ENCODE measurements around the gene ATP9A.

Gene ATP9A

DNA sequence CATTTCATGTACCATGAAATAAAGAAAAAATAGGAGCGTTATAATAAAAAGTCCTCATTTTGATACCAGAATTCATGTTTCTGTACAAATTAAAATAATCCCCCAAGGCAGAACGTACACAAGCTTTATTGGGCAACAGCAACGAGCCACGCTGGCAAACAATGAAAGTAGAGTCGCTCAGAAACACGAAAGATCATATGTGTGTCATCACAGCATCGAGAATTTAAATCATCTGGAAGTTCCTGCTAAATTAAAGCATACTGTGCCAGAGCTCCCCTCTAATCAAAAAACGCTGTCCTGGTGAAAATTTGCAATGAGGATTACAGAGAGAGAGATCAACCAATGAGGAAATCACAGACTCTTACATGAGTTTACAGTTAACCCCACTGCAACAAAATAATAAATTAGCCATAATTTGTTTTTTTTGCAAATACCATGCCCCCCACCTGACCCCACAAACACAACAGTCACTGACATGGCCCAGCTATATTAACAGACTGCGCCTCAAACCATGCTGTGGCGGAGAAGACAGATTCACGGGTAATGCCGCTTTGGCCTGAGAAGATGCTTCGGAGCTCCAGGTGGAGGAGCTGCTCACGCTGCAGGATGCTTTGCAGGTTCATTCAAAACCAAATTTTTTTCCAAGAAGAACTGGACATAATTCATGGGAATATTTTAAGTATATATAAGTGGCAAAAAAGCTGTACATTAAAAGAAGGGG lies 171.4 kb downstream of the ATP9A start:
- DNase-seq (ENCODE audit: low read depth) = no peak

DNA sequence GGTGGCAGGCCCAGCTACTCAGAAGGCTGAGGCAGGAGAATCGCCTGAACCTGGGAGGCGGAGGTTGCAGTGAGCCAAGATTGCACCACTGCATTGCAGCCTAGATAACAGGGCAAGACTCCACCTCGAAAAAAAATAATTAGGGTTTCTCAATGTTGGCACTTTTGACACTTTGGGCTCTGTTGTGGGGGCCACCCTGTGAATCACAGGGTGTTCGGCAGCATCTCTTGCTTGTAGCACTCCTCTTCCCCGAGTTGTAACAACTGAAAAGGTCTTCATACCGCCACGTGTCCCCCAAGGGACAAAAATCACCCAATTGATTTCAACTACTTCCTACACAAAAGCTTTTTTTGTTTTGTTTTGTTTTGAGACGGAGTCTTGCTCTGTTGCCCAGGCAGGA lies 172.4 kb downstream of the ATP9A start:
- DNase-seq (ENCODE audit: low read depth) = no peak

- DNase-seq (ENCODE audit: low read depth) = peak; percentile 88
Observed at GRCh38 chr20:51595058-51595532, 173.1 kb downstream of the ATP9A start.

DNA sequence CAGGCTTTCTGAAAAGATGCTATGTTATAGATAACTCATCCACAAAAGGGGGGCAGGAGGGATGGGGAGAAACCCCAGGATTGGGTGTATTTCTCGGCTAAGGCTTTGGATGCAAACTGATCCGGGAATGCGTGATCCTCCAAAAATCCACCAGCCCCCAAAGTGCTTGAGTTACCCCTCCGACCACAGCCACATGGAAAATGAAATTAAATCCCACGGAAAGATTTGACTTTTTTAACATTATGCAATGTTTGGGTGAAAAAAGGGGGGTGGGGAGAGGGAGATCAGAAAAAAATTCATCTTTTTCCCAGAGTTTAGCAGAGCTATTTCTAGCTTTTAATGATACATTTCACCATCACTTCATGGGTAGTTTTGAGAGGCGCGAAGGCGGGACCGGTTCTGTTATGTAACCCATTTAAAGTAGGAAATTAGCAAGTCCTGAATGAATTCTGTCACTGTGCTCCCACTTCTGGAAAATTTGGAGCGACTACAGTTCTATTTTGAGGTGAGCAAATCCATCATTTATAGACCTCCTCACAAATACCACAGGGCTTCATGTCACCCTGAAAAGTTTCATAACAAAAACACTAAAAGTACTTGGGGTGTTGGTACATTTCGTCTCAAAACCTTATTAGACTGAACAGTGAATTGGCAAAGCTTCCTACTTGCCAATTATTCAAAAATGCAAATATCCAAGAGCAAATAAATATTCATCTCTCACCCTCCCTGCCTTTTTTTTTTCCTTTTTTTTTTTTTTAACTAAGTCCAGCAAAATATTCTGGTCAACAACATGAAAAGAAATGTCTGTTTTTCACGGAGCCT lies 173.7 kb downstream of the ATP9A start:
- DNase-seq (ENCODE audit: low read depth) = no peak

DNA sequence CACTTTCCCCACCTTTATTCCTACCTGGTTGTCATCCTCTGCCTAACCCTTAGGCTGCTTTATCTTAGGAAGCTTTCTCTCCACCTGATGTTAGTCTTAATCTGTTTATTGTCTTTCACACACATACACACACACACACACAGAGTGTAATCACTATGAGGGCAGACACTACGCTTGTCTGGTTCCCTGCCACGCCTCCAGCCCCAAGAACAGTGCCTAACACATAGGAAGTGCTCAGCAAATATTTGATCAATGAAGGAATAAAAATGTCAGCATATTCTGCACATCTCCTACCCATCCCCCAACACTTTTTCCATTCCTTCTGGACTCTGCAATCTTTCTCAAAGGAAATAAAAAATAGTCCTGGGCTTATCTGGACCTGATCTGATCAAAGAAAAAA lies 174.6 kb downstream of the ATP9A start:
- DNase-seq (ENCODE audit: low read depth) = no peak

GRCh38 chr20:51592564-51592963 lies 175.6 kb downstream of the ATP9A start:
- no peak for DNase-seq (ENCODE audit: low read depth)

GRCh38 chr20:51591871-51592270 lies 176.3 kb downstream of the ATP9A start:
- no peak for DNase-seq (ENCODE audit: low read depth)

DNA sequence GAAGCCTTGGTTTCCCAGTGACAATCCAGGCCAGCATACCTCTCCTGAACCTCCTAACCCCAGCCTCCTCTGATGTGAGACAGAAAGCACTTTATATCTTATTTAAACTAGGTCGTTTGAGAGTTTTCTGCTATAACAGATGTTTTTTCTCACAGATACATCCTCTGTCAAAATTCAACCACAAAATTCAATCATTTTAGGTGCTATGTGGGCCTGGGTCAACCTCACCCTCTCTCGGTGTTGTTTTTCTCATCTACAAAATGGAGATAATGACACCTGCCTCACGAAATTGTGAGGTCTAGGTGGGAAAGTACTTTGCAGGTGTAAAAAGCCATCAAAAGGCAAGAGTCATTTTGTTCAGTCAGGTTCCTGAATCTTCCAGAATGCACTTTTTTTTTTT lies 179.4 kb downstream of the ATP9A start:
- DNase-seq (ENCODE audit: low read depth) = no peak

- DNase-seq (ENCODE audit: low read depth) = no peak
Observed at GRCh38 chr20:51587145-51587544, 181.0 kb downstream of the ATP9A start.

DNA sequence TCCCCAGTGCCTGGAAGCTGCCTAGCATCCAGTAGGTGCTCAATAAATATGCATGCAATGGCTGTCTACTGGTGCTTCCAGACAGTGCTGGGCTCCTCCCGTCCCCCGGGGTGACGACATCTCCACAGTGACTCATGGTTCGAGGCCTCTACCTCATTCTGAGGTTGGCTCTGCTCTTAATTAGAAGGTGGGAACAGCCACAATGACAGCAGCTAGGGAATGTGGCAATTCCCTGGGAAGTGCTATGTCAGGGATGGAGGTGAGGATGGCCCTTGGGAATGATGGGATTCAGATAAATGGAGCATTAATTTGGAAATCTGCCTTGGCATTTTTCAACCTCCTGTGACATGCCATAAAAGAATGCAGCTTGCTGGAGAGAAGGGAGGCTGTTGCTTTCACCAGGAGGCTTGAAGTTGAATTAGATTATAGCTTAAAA lies 182.2 kb downstream of the ATP9A start:
- peak; percentile 98 for DNase-seq (ENCODE audit: low read depth)

DNA sequence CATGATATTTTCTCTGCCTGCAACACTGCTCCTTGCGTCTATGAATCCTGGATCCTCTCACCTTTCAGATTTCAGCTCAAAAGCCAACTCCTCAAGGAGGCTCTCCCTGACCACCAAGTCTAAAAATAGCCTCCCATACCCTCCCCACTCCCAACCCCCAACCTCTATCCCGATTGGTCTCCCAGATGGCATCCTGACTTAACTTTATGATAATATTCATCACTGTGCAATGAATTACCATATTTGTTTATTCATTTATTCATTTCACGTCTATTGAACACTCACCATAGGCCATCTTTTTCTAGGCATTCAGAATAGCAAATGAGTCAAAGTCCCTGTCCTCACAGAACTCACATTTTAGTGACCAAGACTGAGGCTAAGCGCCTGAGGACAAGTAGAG lies 183.0 kb downstream of the ATP9A start:
- no peak for DNase-seq (ENCODE audit: low read depth)

DNA sequence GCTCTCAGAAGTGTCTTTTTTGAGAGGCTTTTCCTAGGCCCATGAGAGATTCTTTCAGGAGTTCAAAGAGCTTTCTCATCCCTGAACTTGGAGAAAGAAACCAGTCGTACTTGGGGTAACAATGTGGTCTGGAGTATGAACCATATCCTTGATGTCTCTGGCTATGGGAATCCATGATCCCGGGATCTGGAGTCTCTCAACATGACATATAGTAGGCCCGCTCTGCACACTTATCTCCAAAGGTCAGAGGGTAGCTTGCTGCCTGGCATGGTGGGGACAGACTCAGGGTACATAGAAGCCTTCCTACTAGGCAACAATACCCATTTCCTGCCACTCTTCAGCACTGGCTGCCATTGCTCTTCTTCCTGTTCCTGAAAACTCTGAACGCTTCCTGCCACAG lies 183.5 kb downstream of the ATP9A start:
- DNase-seq (ENCODE audit: low read depth) = no peak

DNA sequence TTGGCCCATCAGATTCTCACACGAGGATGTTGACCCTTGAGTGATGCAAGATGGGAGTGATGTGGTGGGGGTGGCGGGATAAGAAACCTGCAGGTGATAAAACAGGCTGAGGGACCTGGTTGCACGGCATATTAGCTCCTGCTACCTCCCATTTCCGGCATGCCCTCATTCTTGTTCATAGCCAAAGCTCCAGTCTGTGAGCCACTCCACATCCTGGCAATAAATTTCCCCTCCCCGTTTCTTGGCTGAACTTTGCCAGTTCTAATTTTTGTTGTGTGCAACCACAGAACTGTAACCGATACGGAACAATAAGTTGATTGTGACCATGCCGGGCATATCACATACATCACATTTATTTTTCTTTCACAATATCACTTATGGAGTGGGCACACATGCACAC lies 184.1 kb downstream of the ATP9A start:
- DNase-seq (ENCODE audit: low read depth) = no peak

DNA sequence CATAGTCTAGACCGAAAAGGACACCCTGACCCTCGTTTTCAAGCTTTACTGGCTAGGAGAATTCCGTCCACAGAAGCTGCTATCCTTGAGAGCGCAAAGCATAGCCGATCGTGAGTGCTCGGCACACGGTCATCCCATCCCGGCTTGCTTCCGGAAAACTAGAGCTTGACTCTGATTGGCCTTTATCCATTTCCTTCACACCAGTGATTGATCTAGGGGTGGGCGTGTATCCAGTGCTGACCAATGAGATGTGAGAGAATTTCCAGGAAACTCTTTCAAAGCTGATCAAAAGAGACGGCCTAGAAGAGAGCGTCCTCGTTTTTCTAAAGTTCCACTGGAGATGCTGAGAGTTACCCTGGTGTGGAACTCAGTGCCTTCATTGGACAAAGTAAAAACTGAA lies 184.7 kb downstream of the ATP9A start:
- no peak for DNase-seq (ENCODE audit: low read depth)

GRCh38 chr20:51583073-51583472 lies 185.1 kb downstream of the ATP9A start:
- DNase-seq (ENCODE audit: low read depth) = no peak

DNA sequence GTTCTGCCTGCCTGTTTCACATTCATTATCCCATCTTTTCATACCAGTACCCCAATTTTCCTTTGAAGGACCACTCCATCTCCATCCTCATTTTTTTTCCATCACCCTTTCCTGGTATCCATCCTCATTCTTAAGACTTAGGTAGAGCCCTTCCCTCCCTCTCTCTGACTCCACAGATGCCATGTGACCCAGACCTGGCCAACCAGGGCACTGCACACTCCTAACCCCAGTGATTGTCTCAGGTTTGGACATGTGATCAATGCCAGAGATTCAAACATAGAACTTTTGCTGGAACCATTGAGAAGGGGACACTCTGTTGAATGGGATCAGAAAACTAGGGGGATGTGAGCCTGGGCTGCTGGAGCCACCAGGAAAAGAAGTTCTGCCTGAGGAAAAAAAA lies 186.6 kb downstream of the ATP9A start:
- no peak for DNase-seq (ENCODE audit: low read depth)

DNA sequence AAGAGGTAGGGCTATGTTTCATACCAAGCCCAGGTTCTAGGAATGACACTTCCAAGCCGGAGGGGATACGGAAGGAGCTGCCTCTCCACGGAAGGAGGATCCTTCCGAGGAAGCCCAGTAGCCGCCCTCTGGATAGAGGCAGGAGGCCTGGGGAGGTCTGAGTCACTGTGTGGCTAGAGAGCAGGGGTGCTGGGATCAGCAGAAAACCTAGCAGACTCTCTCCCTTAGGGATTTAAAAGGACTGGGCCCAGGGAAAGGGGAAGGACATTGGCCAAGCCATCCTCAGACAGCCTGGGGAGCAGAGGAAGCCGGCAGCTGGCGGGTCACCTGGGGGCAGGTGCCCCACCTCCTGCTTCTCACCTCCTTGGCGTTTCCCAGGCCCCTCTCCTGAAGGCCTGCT lies 189.1 kb downstream of the ATP9A start:
- DNase-seq (ENCODE audit: low read depth) = peak; percentile 88

- no peak for DNase-seq (ENCODE audit: low read depth)
Observed at GRCh38 chr20:51578145-51578459, 190.1 kb downstream of the ATP9A start.

- no peak for DNase-seq (ENCODE audit: low read depth)
Observed at GRCh38 chr20:51577432-51578144, 190.6 kb downstream of the ATP9A start.

GRCh38 chr20:51575486-51575885 lies 192.7 kb downstream of the ATP9A start:
- DNase-seq (ENCODE audit: low read depth) = no peak

GRCh38 chr20:51574248-51575033 lies 193.7 kb downstream of the ATP9A start:
- peak; percentile 26 for DNase-seq (ENCODE audit: low read depth)

GRCh38 chr20:51573576-51574243 lies 194.5 kb downstream of the ATP9A start:
- DNase-seq (ENCODE audit: low read depth) = peak; percentile 41

All from EH (cell line).